Spleen (tissue), 7 donors: Measurements from ENCODE around the gene AMOT.

Source experiments
- CTCF ChIP-seq, 11 experiments: fragments of 200-600 bp in 7 of 11; fragments of 450-650 bp in 4 of 11; sonication (generic) in 4 of 11; IDR thresholded peaks in 8 of 11; conservative IDR thresholded peaks in 3 of 11; 1 replicate in 7 of 11; 2 replicates in 4 of 11; pipeline versions ENCODE4 v1.4.0 to v1.8.0; 2016 to 2021; ENCODE audit warnings: antibody characterized with exemption in 11 of 11, inconsistent platforms in 4 of 11, mild to moderate bottlenecking in 1 of 11
- POLR2AphosphoS5 ChIP-seq, 3 donors: sonication (generic); formaldehyde crosslinking; IDR thresholded peaks; one replicate each; pipeline ENCODE4 v1.5.1; 2017; ENCODE audit warnings: antibody characterized with exemption in 3 of 3
- donor health status: DM: no; HTN: no; CAD: no; lungs with moderate emphysema.
- donor health status: DM: no; HTN: no; CAD: no.
- donor health status: DM: no; HTN: no; CAD: no.

- no peak for TF ChIP-seq CTCF (IDR thresholded peaks at IDR 0.05 in 8 of 11, conservative IDR thresholded peaks at IDR 0.05 in 3 of 11)
- no peak for TF ChIP-seq POLR2AphosphoS5 (IDR thresholded peaks at IDR 0.05)
These were observed 27.9 kb downstream of the AMOT start for GRCh38 chrX:112812741-112813140.
